ENCODE results near the gene CRYBG1.

- TF ChIP-seq ZNF281 (CRISPR knock-in tag; IDR thresholded peaks at IDR 0.05; ENCODE audit: borderline replicate concordance) = no peak
- TF ChIP-seq ZNF274 (CRISPR knock-in tag; IDR thresholded peaks at IDR 0.05) = no peak
- TF ChIP-seq ELF1 (CRISPR knock-in tag; IDR thresholded peaks at IDR 0.05) = no peak
- no peak for TF ChIP-seq REST (IDR thresholded peaks at IDR 0.05; ENCODE audit: borderline replicate concordance in 1 of 2, low read depth in 1 of 2, low read length in 2 of 2)
- no peak for TF ChIP-seq ZFP1 (CRISPR knock-in tag; IDR thresholded peaks at IDR 0.05)
- no peak for TF ChIP-seq TFE3 (CRISPR knock-in tag; IDR thresholded peaks at IDR 0.05)
- TF ChIP-seq ZNF781 (CRISPR knock-in tag; IDR thresholded peaks at IDR 0.05; ENCODE audit: borderline replicate concordance, not compliant biosample characterization) = no peak
- no peak for TF ChIP-seq EZH2 (conservative IDR thresholded peaks at IDR 0.05; ENCODE audit: low read depth, low read length)
Measured at GRCh38 chr6:106495014-106495413, 134.5 kb downstream of the CRYBG1 start.
